Upper lobe of left lung (tissue), 6 donors: ENCODE measurements around the gene EDNRB. TPM values are rescaled to one million over a fixed set of nuclear protein-coding genes. Genes with fewer than 3 reads are reported as not detected.
"Not testable (repeated sequence)": the region's sequence is repeated elsewhere in the genome, so short reads cannot be mapped to it uniquely, and the experiment has no call there.

Experiments used
- ATAC-seq, 2 donors: fragments of 200-7000 bp; cut with Tn5 transposase; one replicate each; pipeline ENCODE4 v1.9.1; 2022; ENCODE audit warnings: mild to moderate bottlenecking in 2 of 2, moderate library complexity in 2 of 2; ENCODE audit not compliant: low FRiP score in 2 of 2
- DNase-seq, 2 donors: peaks; one replicate each; pipeline ENCODE4 v3.0.0-alpha.2; 2019 to 2020
- H3K27ac ChIP-seq, 4 donors: fragments of 200-600 bp; sonication (generic); one replicate each; pipeline ENCODE4 v1.5.1; 2016 to 2019
- H3K27me3 ChIP-seq, 4 donors: fragments of 200-600 bp; sonication (generic); one replicate each; pipeline ENCODE4 v1.5.1; 2017 to 2019
- H3K36me3 ChIP-seq, 4 donors: fragments of 200-600 bp; sonication (generic); one replicate each; pipeline ENCODE4 v1.5.1; 2016 to 2019
- H3K4me1 ChIP-seq, 4 donors: fragments of 200-600 bp; sonication (generic); one replicate each; pipeline ENCODE4 v1.5.1; 2018 to 2019
- H3K4me3 ChIP-seq, 4 donors: fragments of 200-600 bp; sonication (generic); one replicate each; pipeline ENCODE4 v1.5.1; 2017 to 2019; ENCODE audit warnings: mild to moderate bottlenecking in 2 of 4, moderate library complexity in 1 of 4
- H3K9me3 ChIP-seq, 4 donors: fragments of 200-600 bp; sonication (generic); one replicate each; pipeline ENCODE4 v1.5.1; 2018 to 2019
- CTCF ChIP-seq, 6 experiments: fragments of 450-650 bp in 4 of 6; fragments of 200-600 bp in 2 of 6; sonication (generic) in 2 of 6; IDR thresholded peaks; one replicate each; pipeline ENCODE4 v1.5.1; 2016 to 2019; ENCODE audit warnings: antibody characterized with exemption in 6 of 6
- EP300 ChIP-seq, 4 donors: sonication (generic); formaldehyde crosslinking; IDR thresholded peaks; one replicate each; pipeline ENCODE4 v1.5.1; 2017; ENCODE audit warnings: antibody characterized with exemption in 4 of 4, control low read depth in 2 of 4
- POLR2A ChIP-seq, 4 donors: fragments of 450-650 bp; IDR thresholded peaks; one replicate each; pipeline ENCODE4 v1.5.1; 2016 to 2017; ENCODE audit warnings: antibody characterized with exemption in 4 of 4, mild to moderate bottlenecking in 2 of 4
- POLR2AphosphoS5 ChIP-seq, 2 donors: sonication (generic); formaldehyde crosslinking; IDR thresholded peaks; one replicate each; pipeline ENCODE4 v1.5.1; 2017; ENCODE audit warnings: antibody characterized with exemption in 2 of 2
- WGBS, 2 donors: methylation state at CpG; one replicate each; pipeline ENCODE4 v1.1.5; 2017 to 2018; 5-methylcytosine and 5-hydroxymethylcytosine counted together
- small RNA-seq, 4 donors: library from RNA; depleted of rRNA; stranded (forward); fragments of <200 nt; gene quantifications; one replicate each; pipeline ENCODE3, GENCODE V24; 2016
- total RNA-seq, 6 donors: library from RNA; depleted of rRNA in 4 of 6; stranded (reverse); fragments of >200 nt in 4 of 6; gene quantifications; one replicate each; pipeline versions ENCODE4 v1.1.0 to v1.2.1, GENCODE V29; 2016 to 2021
- donor health status: DM: no; HTN: no; CAD: no; lungs with moderate emphysema.
- donor health status: DM: no; HTN: yes; CAD: no; lungs with severe emphysema.

EDNRB gene
- total RNA-seq, 6 donors from 2014 or later, result 28.5 to 146 (median 52.4) TPM

GRCh38 chr13:77853703-77854102 is 64.9 kb downstream of the EDNRB start:
- ATAC-seq (no peak), DNase-seq (no peak)
- Histone ChIP-seq H3K27ac (no peak overlapping the region), H3K27me3 (no peaks in the 10 kb centered on the region), H3K9me3 (no peaks in the 10 kb centered on the region), H3K36me3 (no peaks in the 10 kb centered on the region), H3K4me3 (no peak overlapping the region), H3K4me1 (no peaks in the 10 kb centered on the region)
- no peak for TF ChIP-seq CTCF (IDR thresholded peaks at IDR 0.05)
- no peak for TF ChIP-seq POLR2A (IDR thresholded peaks at IDR 0.05)
- TF ChIP-seq EP300 (IDR thresholded peaks at IDR 0.05), result no peak
- no peak for TF ChIP-seq POLR2AphosphoS5 (IDR thresholded peaks at IDR 0.05)
- 75 to 80% methylated on average over 4 of the region's 4 CpGs for WGBS, 2 donors

DNA sequence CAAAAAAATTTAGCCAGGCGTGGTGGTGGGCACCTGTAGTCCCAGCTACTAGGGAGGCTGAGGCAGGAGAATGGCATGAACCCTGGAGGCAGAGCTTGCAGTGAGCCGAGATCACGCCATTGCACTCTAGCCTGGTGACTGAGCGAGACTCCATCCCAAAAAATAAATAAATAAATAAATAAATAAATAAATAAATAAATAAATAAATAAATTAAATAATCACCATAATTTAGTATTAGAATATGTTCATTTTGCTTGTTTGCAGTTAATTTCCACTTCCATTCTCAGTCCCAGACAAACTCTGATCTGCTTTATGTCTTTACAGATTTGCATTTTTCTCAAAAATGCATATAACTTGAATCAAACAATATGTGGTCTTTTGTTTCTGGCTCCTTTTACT is 70.6 kb downstream of the EDNRB start:
- WGBS, 2 donors, result 90 to 95% methylated on average over 4 of the region's 4 CpGs
- H3K4me1 ChIP-seq, H3K27ac ChIP-seq, ATAC-seq, H3K4me3 ChIP-seq, DNase-seq, H3K9me3 ChIP-seq, H3K36me3 ChIP-seq, H3K27me3 ChIP-seq: not testable (repeated sequence)

GRCh38 chr13:77846173-77846572 is 72.5 kb downstream of the EDNRB start:
- Histone ChIP-seq H3K9me3 (no peaks in the 10 kb centered on the region), H3K4me1 (no peaks in the 10 kb centered on the region), H3K27ac (no peak overlapping the region), H3K4me3 (no peak overlapping the region), H3K36me3 (no peaks in the 10 kb centered on the region), H3K27me3 (no peaks in the 10 kb centered on the region)
- WGBS, 2 donors, result 61 to 76% methylated on average over 1 of the region's 1 CpG
- DNase-seq (no peak), ATAC-seq (no peak)
- TF ChIP-seq CTCF (IDR thresholded peaks at IDR 0.05), result no peak

Small RNA genes within 50 kb of the gene (small RNA-seq; reads per million reads assigned to genes)
- 0 reads per million in 4 donors for gene RN7SL810P

Other genes starting within 250 kb of the EDNRB start
- gene SLAIN1, start 221.1 kb downstream of the EDNRB start, total RNA-seq, result 10 to 100 TPM; 10.6 to 35.6 (median 21.4) TPM